ENCODE measurements around the gene EHD2. TPM values are rescaled to one million over a fixed set of nuclear protein-coding genes. Genes with fewer than 3 reads are reported as not detected.

Gene EHD2
- total and polyA plus RNA-seq, 7 experiments from 2014 or later = 0.15 to 0.37 (median 0.19) TPM; not detected in 4

GRCh38 chr19:47749326-47749725 is 36.1 kb downstream of the EHD2 start:
- H3K4me3 Mint-ChIP-seq = peak overlapping the region; percentile 45 to 91 (median 69)
- intact Hi-C loops (cut with micrococcal nuclease) = no loop called here

GRCh38 chr19:47750752-47751151 is 37.5 kb downstream of the EHD2 start:
- Mint-ChIP-seq H3K9me3 (peaks cover 0 to 6% (median 0%) of the 10 kb centered on the region in 11 donors), H3K36me3 (peaks cover 8 to 26% (median 21%) of the 10 kb centered on the region in 5 donors), H3K4me1 (peaks cover 22 to 55% (median 38%) of the 10 kb centered on the region in 7 donors), H3K27me3 (no peaks in the 10 kb centered on the region), H3K27ac (no peak overlapping the region), H3K4me3 (peak overlapping the region in 2 of 10 donors; percentile 32 to 41)
- H3K4me3 ChIP-seq (ENCODE audit: low read length) = no peak overlapping the region
- intact Hi-C loops (cut with micrococcal nuclease) = no loop called here
- H3K36me3 ChIP-seq (ENCODE audit: control insufficient read depth in 2 of 3, insufficient read depth in 3 of 3, low read length in 3 of 3) = peaks cover 21 to 85% (median 34%) of the 10 kb centered on the region in 3 experiments
- ATAC-seq (no peak), DNase-seq (no peak)
- ChIA-PET POLR2A (interaction anchor here (1.3 kb wide), 1 partner anchor 8 kb away, joined by 4 read pairs; no protein-coding TSS in a partner anchor), CTCF (no interaction called here)
- H3K27ac ChIP-seq (ENCODE audit: low read depth, low read length) = no peak overlapping the region
- no peaks in the 10 kb centered on the region for H3K27me3 ChIP-seq (ENCODE audit: control insufficient read depth in 2 of 2, insufficient read depth in 2 of 2, low read length in 2 of 2)
- no peaks in the 10 kb centered on the region for H3K9me3 ChIP-seq (ENCODE audit: control insufficient read depth in 2 of 3, low read length in 3 of 3)
- peaks cover 4 to 42% of the 10 kb centered on the region in 2 donors for H3K4me1 ChIP-seq (ENCODE audit: control insufficient read depth in 2 of 2, insufficient read depth in 2 of 2, low read length in 2 of 2)

More at GRCh38 chr19:47749326-47749725, 36.1 kb downstream of the EHD2 start:
- Histone ChIP-seq H3K27ac (ENCODE audit: low read depth, low read length) (peak overlapping the region; percentile 39), H3K27me3 (ENCODE audit: control insufficient read depth in 2 of 2, insufficient read depth in 2 of 2, low read length in 2 of 2) (no peaks in the 10 kb centered on the region), H3K4me3 (ENCODE audit: low read length) (no peak overlapping the region), H3K36me3 (ENCODE audit: control insufficient read depth in 2 of 3, insufficient read depth in 3 of 3, low read length in 3 of 3) (peaks cover 21 to 74% (median 25%) of the 10 kb centered on the region in 3 experiments), H3K4me1 (ENCODE audit: control insufficient read depth in 2 of 2, insufficient read depth in 2 of 2, low read length in 2 of 2) (peaks cover 4 to 49% of the 10 kb centered on the region in 2 donors), H3K9me3 (ENCODE audit: control insufficient read depth in 2 of 3, low read length in 3 of 3) (no peaks in the 10 kb centered on the region)
- peaks cover 0 to 8% (median 0%) of the 10 kb centered on the region in 11 donors for H3K9me3 Mint-ChIP-seq
- peak overlapping the region in 8 of 9 donors; percentile 24 to 87 (median 66) for H3K27ac Mint-ChIP-seq
- no peak for ATAC-seq
- peaks cover 0 to 3% (median 0%) of the 10 kb centered on the region in 5 donors for H3K27me3 Mint-ChIP-seq
- H3K36me3 Mint-ChIP-seq = peaks cover 8 to 26% (median 21%) of the 10 kb centered on the region in 5 donors
- DNase-seq = no peak
- CTCF ChIA-PET = no interaction called here
- POLR2A ChIA-PET = no interaction called here
- H3K4me1 Mint-ChIP-seq = peaks cover 26 to 66% (median 39%) of the 10 kb centered on the region in 7 donors

DNA sequence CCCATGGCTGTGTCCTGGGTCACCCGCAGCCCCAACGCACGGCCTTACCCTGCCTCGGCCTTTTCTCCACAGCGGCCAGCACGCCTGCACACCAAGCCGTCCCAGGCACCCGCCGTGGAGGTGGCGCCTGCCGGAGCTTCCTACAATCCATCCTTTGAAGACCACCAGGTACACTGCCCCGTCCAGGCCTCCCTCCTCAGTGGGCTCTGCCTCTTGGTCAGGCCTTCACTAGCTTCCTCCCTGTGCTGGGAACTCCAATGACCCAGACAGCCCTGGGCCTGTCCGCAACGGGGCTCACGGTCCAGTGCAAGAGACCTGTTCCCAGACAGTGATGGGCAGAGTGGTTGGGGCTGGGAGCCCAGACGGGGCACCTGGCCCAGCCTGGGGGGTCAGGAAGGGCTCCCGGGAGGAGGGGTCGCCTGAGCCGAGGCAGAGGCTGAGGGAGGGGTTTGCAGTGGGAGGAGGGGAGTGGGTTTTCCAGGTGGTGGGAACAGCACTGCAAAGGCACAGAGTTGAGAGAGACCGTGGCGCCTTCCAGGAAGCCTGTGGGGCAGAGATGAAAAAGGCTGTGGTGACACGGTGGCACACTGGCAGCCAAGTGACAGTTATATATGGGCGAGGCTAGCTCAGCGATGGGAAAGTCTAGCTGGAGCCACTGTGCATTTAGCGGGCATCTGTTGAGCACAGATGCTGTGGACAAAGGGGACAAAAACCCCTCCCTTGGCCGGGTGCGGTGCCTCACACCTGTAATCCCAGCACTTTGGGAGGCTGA is 39.4 kb downstream of the EHD2 start:
- peak overlapping the region in 7 of 9 donors; percentile 47 to 89 (median 72) for H3K27ac Mint-ChIP-seq
- intact Hi-C loops (cut with micrococcal nuclease) = no loop called here
- H3K27ac ChIP-seq (ENCODE audit: low read depth, low read length) = no peak overlapping the region
- H3K36me3 ChIP-seq (ENCODE audit: control insufficient read depth in 2 of 3, insufficient read depth in 3 of 3, low read length in 3 of 3) = peaks cover 21 to 95% (median 45%) of the 10 kb centered on the region in 3 experiments
- peaks cover 0 to 9% (median 0%) of the 10 kb centered on the region in 11 donors for H3K9me3 Mint-ChIP-seq
- peaks cover 17 to 47% (median 28%) of the 10 kb centered on the region in 7 donors for H3K4me1 Mint-ChIP-seq
- peak; percentile 36 for ATAC-seq
- peak overlapping the region in 4 of 10 donors; percentile 52 to 60 (median 56) for H3K4me3 Mint-ChIP-seq
- H3K27me3 Mint-ChIP-seq = no peaks in the 10 kb centered on the region
- peaks cover 8 to 34% (median 22%) of the 10 kb centered on the region in 5 donors for H3K36me3 Mint-ChIP-seq
- peak in 4 of 9 donors; percentile 31 to 46 (median 37) for DNase-seq
- ChIA-PET POLR2A (no interaction called here), CTCF (interaction anchor here (1.2 kb wide), 1 partner anchor 312 kb away, joined by 7 read pairs; no protein-coding TSS in a partner anchor)
- no peak overlapping the region for H3K4me3 ChIP-seq (ENCODE audit: low read length)
- no peaks in the 10 kb centered on the region for H3K27me3 ChIP-seq (ENCODE audit: control insufficient read depth in 2 of 2, insufficient read depth in 2 of 2, low read length in 2 of 2)
- peaks cover 0 to 29% of the 10 kb centered on the region in 2 donors for H3K4me1 ChIP-seq (ENCODE audit: control insufficient read depth in 2 of 2, insufficient read depth in 2 of 2, low read length in 2 of 2)
- no peaks in the 10 kb centered on the region for H3K9me3 ChIP-seq (ENCODE audit: control insufficient read depth in 2 of 3, low read length in 3 of 3)

DNA sequence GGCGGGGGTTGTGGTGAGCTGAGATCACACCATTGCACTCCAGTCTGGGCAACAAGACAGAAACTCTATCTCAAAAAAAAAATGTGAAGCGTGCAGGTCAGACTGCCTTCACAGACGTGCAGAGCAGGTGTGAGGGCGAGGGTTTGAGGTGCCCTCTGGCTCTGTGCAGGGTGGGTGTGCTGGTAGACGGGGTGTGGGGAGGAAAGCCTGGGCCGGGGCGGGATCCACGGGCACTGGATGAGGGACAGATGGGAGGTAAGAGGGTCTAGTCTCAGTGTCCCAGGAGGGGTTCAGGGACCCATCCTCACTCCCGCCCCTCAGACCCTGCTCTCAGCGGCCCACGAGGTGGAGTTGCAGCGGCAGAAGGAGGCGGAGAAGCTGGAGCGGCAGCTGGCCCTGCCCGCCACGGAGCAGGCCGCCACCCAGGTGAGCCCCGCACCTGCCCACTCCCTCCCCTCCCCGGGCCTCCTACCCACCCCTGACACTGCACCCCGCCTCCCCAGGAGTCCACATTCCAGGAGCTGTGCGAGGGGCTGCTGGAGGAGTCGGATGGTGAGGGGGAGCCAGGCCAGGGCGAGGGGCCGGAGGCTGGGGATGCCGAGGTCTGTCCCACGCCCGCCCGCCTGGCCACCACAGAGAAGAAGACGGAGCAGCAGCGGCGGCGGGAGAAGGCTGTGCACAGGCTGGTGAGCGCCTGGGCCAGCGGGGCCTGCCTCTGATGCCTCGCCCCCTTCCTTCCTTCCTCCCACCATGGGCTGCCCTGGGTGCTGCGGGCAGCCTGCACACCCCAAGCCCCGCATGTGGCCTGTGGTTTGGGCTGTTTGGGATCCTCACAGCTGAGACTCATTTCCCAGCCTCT is 41.2 kb downstream of the EHD2 start:
- Histone ChIP-seq H3K27ac (ENCODE audit: low read depth, low read length) (no peak overlapping the region), H3K4me1 (ENCODE audit: control insufficient read depth in 2 of 2, insufficient read depth in 2 of 2, low read length in 2 of 2) (peaks cover 0 to 13% of the 10 kb centered on the region in 2 donors), H3K4me3 (ENCODE audit: low read length) (no peak overlapping the region), H3K36me3 (ENCODE audit: control insufficient read depth in 2 of 3, insufficient read depth in 3 of 3, low read length in 3 of 3) (peaks cover 15 to 93% (median 48%) of the 10 kb centered on the region in 3 experiments), H3K9me3 (ENCODE audit: control insufficient read depth in 2 of 3, low read length in 3 of 3) (no peaks in the 10 kb centered on the region), H3K27me3 (ENCODE audit: control insufficient read depth in 2 of 2, insufficient read depth in 2 of 2, low read length in 2 of 2) (no peaks in the 10 kb centered on the region)
- ChIA-PET POLR2A (interaction anchor here (0.6 to 1.3 kb wide), 3 partner anchors 12 to 568 kb away, joined by 3 read pairs; no protein-coding TSS in a partner anchor), CTCF (interaction anchor here (1.2 kb wide), 1 partner anchor 314 kb away, joined by 7 read pairs; no protein-coding TSS in a partner anchor)
- no peak overlapping the region for H3K4me3 Mint-ChIP-seq
- H3K36me3 Mint-ChIP-seq = peaks cover 8 to 36% (median 23%) of the 10 kb centered on the region in 5 donors
- no peak for DNase-seq
- H3K27me3 Mint-ChIP-seq = no peaks in the 10 kb centered on the region
- no peak for ATAC-seq
- intact Hi-C loops (cut with micrococcal nuclease) = no loop called here
- peak overlapping the region in 3 of 9 donors; percentile 52 to 89 (median 59) for H3K27ac Mint-ChIP-seq
- peaks cover 4 to 31% (median 15%) of the 10 kb centered on the region in 7 donors for H3K4me1 Mint-ChIP-seq
- peaks cover 0 to 7% (median 0%) of the 10 kb centered on the region in 11 donors for H3K9me3 Mint-ChIP-seq

DNA sequence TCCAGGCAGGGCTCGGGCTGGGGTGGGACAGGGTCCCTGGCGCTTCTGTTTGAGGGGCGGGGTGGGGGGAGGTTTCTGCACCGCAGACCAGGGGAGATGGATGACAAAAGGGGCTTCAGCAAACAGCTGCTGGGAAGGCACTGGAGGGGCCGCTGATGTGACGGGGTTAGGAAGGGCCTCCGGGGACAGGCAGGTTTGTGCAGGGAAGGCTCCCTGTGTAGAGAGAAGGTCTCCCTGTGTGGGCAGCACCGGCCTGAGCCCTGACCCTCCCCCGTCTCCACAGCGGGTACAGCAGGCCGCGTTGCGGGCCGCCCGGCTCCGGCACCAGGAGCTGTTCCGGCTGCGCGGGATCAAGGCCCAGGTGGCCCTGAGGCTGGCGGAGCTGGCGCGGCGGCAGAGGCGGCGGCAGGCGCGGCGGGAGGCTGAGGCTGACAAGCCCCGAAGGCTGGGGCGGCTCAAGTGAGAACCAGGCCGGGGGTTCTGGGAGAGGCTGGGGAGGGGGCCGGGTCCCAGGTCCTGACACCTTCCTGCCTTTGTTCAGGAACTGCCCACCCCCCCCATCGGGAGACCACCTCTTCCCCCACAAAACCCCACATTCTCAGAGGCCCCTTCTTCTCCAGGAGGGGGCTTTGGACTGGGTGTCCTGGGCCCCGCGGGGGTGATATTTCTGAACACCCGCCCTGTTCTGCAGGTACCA is 42.0 kb downstream of the EHD2 start:
- H3K9me3 ChIP-seq (ENCODE audit: control insufficient read depth in 2 of 3, low read length in 3 of 3) = no peaks in the 10 kb centered on the region
- ATAC-seq (no peak), DNase-seq (no peak)
- Mint-ChIP-seq H3K27ac (no peak overlapping the region), H3K27me3 (no peaks in the 10 kb centered on the region), H3K4me1 (peaks cover 0 to 25% (median 12%) of the 10 kb centered on the region in 7 donors), H3K36me3 (peaks cover 8 to 36% (median 23%) of the 10 kb centered on the region in 5 donors), H3K4me3 (no peak overlapping the region), H3K9me3 (peaks cover 0 to 7% (median 0%) of the 10 kb centered on the region in 11 donors)
- H3K36me3 ChIP-seq (ENCODE audit: control insufficient read depth in 2 of 3, insufficient read depth in 3 of 3, low read length in 3 of 3) = peaks cover 9 to 85% (median 48%) of the 10 kb centered on the region in 3 experiments
- peaks cover 0 to 7% of the 10 kb centered on the region in 2 donors for H3K4me1 ChIP-seq (ENCODE audit: control insufficient read depth in 2 of 2, insufficient read depth in 2 of 2, low read length in 2 of 2)
- H3K27ac ChIP-seq (ENCODE audit: low read depth, low read length) = no peak overlapping the region
- intact Hi-C loops (cut with micrococcal nuclease) = no loop called here
- no peak overlapping the region for H3K4me3 ChIP-seq (ENCODE audit: low read length)
- CTCF ChIA-PET = no interaction called here
- POLR2A ChIA-PET = interaction anchor here (0.6 to 2.7 kb wide), 4 partner anchors 10 to 567 kb away, joined by 3 to 8 read pairs (median 3); partner anchors contain the start of gene NOP53
- no peaks in the 10 kb centered on the region for H3K27me3 ChIP-seq (ENCODE audit: control insufficient read depth in 2 of 2, insufficient read depth in 2 of 2, low read length in 2 of 2)

Data from naive thymus-derived CD4-positive, alpha-beta T cell (primary cell).